Fibroblast of lung (primary cell): ENCODE measurements around the gene DYSF. TPM values are rescaled to one million over a fixed set of nuclear protein-coding genes. Genes with fewer than 3 reads are reported as not detected.

ENCODE experiments used
- DNase-seq, 2 donors: peaks; one replicate each; pipeline versions ENCODE4 v3.0.0 to v3.0.0-alpha.2; 2010; ENCODE audit warnings: low read depth in 2 of 2
- H2AFZ ChIP-seq: 2 replicates; pipeline ENCODE4 v1.5.1; 2012; ENCODE audit warnings: low read length, control low read depth, inconsistent platforms
- H3K27ac ChIP-seq: 2 replicates; pipeline ENCODE4 v1.5.1; 2011; ENCODE audit warnings: low read length, control low read depth; ENCODE audit not compliant: insufficient read depth
- H3K27me3 ChIP-seq: 2 replicates; pipeline ENCODE4 v1.5.1; 2011; ENCODE audit warnings: mild to moderate bottlenecking, low read length; ENCODE audit not compliant: control insufficient read depth, insufficient read depth
- H3K36me3 ChIP-seq: 2 replicates; pipeline ENCODE4 v1.5.1; 2011; ENCODE audit warnings: low read length; ENCODE audit not compliant: control insufficient read depth, insufficient read depth
- H3K4me1 ChIP-seq: 2 replicates; pipeline ENCODE4 v1.5.1; 2011; ENCODE audit warnings: low read length; ENCODE audit not compliant: control insufficient read depth, insufficient read depth; ENCODE audit errors: extremely low read depth
- H3K4me2 ChIP-seq: 2 replicates; pipeline ENCODE4 v1.5.1; 2011; ENCODE audit warnings: low read length, control low read depth; ENCODE audit not compliant: insufficient read depth; ENCODE audit errors: extremely low read depth
- H3K4me3 ChIP-seq, 4 experiments: fragments of 200-600 bp in 1 of 4; sonication (generic) in 1 of 4; replicated peaks in 1 of 4; 2 replicates each; pipeline ENCODE4 v1.5.1; 2011 to 2016; ENCODE audit warnings: low read length in 4 of 4, low read depth in 3 of 4, mild to moderate bottlenecking in 3 of 4, control low read depth in 2 of 4, inconsistent platforms in 1 of 4, mixed read lengths in 1 of 4; ENCODE audit not compliant: insufficient read depth in 1 of 4; ENCODE audit errors: control extremely low read depth in 1 of 4
- H3K79me2 ChIP-seq: 2 replicates; pipeline ENCODE4 v1.5.1; 2012; ENCODE audit warnings: mild to moderate bottlenecking, low read length, inconsistent platforms; ENCODE audit not compliant: control insufficient read depth, insufficient read depth
- H3K9ac ChIP-seq: 2 replicates; pipeline ENCODE4 v1.5.1; 2011; ENCODE audit warnings: mild to moderate bottlenecking, low read length, control low read depth; ENCODE audit not compliant: insufficient read depth
- H3K9me3 ChIP-seq: 2 replicates; pipeline ENCODE4 v1.5.1; 2012; ENCODE audit warnings: low read depth, low read length; ENCODE audit not compliant: control insufficient read depth, insufficient read depth
- H4K20me1 ChIP-seq: 2 replicates; pipeline ENCODE4 v1.5.1; 2011; ENCODE audit warnings: low read length; ENCODE audit not compliant: control insufficient read depth, insufficient read depth; ENCODE audit errors: extremely low read depth
- EZH2 ChIP-seq: IDR thresholded peaks from 2 replicates; pipeline ENCODE4 v1.5.1; 2012; ENCODE audit warnings: low read length, control low read depth, mild to moderate bottlenecking; ENCODE audit errors: missing control alignments
- polyA plus RNA-seq, 2 donors: library from polyadenylated mRNA; depleted of rRNA in 1 of 2; stranded (reverse) in 1 of 2; unstranded in 1 of 2; fragments of >200 nt; gene quantifications; 2 replicates each; pipeline ENCODE4 v1.2.1, GENCODE V29; 2011 to 2012; ENCODE audit warnings: missing spikeins in 1 of 2
- total RNA-seq: library from RNA; depleted of rRNA; stranded (reverse); fragments of >200 nt; gene quantifications from 2 replicates; pipeline ENCODE4 v1.2.1, GENCODE V29; 2014
- TF ChIP-seq, protein P1 (sequence below), 2 donors: IDR thresholded peaks in 1 of 2; conservative IDR thresholded peaks in 1 of 2; 1 replicate in 1 of 2; 2 replicates in 1 of 2; pipeline ENCODE4 v1.5.1; 2011 to 2012; ENCODE audit warnings: low read length in 2 of 2, control low read depth in 1 of 2, inconsistent platforms in 1 of 2, low read depth in 1 of 2, mild to moderate bottlenecking in 1 of 2

The DYSF gene
- total and polyA plus RNA-seq, 2 donors (not counting 1 experiment from before 2014, with no cell fraction given): under 0.01 to 0.67 TPM

DNA sequence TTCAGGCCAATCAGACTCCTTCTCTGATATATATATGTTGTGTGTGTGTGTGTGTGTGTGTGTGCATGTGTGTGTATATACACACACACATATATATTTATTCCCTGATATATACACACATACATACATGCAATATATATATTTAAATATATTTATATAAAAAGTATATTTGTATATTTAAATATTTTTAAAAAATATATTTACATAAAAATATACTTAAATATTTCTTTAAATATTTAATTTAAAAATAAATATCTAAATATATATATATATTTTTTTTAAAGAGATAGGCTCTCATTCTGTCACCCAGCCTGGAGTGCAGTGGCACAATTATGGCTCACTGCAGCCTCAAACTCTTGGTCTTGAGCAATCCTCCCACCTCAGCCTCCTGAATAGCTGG is 281.3 kb downstream of the DYSF start:
- no peaks in the 10 kb centered on the region for H3K79me2 ChIP-seq
- TF ChIP-seq, protein P1, sequence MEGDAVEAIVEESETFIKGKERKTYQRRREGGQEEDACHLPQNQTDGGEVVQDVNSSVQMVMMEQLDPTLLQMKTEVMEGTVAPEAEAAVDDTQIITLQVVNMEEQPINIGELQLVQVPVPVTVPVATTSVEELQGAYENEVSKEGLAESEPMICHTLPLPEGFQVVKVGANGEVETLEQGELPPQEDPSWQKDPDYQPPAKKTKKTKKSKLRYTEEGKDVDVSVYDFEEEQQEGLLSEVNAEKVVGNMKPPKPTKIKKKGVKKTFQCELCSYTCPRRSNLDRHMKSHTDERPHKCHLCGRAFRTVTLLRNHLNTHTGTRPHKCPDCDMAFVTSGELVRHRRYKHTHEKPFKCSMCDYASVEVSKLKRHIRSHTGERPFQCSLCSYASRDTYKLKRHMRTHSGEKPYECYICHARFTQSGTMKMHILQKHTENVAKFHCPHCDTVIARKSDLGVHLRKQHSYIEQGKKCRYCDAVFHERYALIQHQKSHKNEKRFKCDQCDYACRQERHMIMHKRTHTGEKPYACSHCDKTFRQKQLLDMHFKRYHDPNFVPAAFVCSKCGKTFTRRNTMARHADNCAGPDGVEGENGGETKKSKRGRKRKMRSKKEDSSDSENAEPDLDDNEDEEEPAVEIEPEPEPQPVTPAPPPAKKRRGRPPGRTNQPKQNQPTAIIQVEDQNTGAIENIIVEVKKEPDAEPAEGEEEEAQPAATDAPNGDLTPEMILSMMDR (conservative IDR thresholded peaks at IDR 0.05 in 1 of 2, IDR thresholded peaks at IDR 0.05 in 1 of 2; ENCODE audit: low read depth in 1 of 2, low read length in 2 of 2): no peak
- TF ChIP-seq EZH2: no peak
- H3K36me3 ChIP-seq: no peaks in the 10 kb centered on the region
- no peak overlapping the region for H3K9ac ChIP-seq
- DNase-seq: no peak
- no peak overlapping the region for H2AFZ ChIP-seq
- no peak overlapping the region for H3K27ac ChIP-seq
- no peaks in the 10 kb centered on the region for H3K4me1 ChIP-seq
- peaks cover 26% of the 10 kb centered on the region for H3K27me3 ChIP-seq
- H4K20me1 ChIP-seq: no peaks in the 10 kb centered on the region
- no peaks in the 10 kb centered on the region for H3K9me3 ChIP-seq
- no peak overlapping the region for H3K4me2 ChIP-seq
- no peak overlapping the region for H3K4me3 ChIP-seq

DNA sequence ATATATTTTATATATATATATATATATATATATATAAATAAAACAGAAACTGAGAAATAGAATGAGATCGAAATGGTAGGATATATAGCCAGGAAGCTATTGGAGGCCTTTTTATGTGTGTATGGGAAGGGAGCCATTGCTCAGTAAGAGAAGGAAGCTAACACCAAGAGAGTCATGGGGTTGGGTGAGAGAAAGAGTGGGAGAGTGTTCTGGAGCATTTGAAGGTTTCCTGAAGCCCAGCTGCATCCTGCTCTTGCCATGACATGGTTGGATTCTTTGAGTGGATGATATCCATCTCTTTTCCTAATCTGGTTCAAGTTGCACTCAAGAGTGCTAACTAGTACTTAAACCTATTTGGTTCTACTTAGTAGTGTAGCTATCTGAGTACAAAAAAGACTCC is 282.3 kb downstream of the DYSF start:
- no peak for DNase-seq
- H3K27ac ChIP-seq: no peak overlapping the region
- no peaks in the 10 kb centered on the region for H3K79me2 ChIP-seq
- H3K4me2 ChIP-seq: no peak overlapping the region
- H3K36me3 ChIP-seq: no peaks in the 10 kb centered on the region
- no peak overlapping the region for H3K4me3 ChIP-seq
- H3K9me3 ChIP-seq: no peaks in the 10 kb centered on the region
- TF ChIP-seq, protein P1 (conservative IDR thresholded peaks at IDR 0.05 in 1 of 2, IDR thresholded peaks at IDR 0.05 in 1 of 2; ENCODE audit: low read depth in 1 of 2, low read length in 2 of 2): no peak
- no peak for TF ChIP-seq EZH2
- no peaks in the 10 kb centered on the region for H3K4me1 ChIP-seq
- H2AFZ ChIP-seq: no peak overlapping the region
- peaks cover 23% of the 10 kb centered on the region for H3K27me3 ChIP-seq
- no peaks in the 10 kb centered on the region for H4K20me1 ChIP-seq
- no peak overlapping the region for H3K9ac ChIP-seq

Other genes with a start within 250 kb of the DYSF start
- gene PAIP2B, start 226.5 kb upstream of the DYSF start, total RNA-seq: 1.2 and 1.5 TPM in 2 replicates
- 0.16 and 0.22 TPM in 2 replicates for gene PAIP2B, start 226.5 kb upstream of the DYSF start, polyA plus RNA-seq
- 125 and 190 TPM in 2 replicates for gene ZNF638, start 121.8 kb upstream of the DYSF start, total RNA-seq
- gene ZNF638, start 121.8 kb upstream of the DYSF start, polyA plus RNA-seq: 54.3 and 63.8 TPM in 2 replicates